ENCODE measurements around the gene ZNF445. TPM values are rescaled to one million over a fixed set of nuclear protein-coding genes. Genes with fewer than 3 reads are reported as not detected.

ZNF445 gene
- total and polyA plus RNA-seq, 2 of the 8 experiments (the other 6 are each of a cell fraction or from before 2014, with no cell fraction given), result 3.3 to 26.3 TPM

DNA sequence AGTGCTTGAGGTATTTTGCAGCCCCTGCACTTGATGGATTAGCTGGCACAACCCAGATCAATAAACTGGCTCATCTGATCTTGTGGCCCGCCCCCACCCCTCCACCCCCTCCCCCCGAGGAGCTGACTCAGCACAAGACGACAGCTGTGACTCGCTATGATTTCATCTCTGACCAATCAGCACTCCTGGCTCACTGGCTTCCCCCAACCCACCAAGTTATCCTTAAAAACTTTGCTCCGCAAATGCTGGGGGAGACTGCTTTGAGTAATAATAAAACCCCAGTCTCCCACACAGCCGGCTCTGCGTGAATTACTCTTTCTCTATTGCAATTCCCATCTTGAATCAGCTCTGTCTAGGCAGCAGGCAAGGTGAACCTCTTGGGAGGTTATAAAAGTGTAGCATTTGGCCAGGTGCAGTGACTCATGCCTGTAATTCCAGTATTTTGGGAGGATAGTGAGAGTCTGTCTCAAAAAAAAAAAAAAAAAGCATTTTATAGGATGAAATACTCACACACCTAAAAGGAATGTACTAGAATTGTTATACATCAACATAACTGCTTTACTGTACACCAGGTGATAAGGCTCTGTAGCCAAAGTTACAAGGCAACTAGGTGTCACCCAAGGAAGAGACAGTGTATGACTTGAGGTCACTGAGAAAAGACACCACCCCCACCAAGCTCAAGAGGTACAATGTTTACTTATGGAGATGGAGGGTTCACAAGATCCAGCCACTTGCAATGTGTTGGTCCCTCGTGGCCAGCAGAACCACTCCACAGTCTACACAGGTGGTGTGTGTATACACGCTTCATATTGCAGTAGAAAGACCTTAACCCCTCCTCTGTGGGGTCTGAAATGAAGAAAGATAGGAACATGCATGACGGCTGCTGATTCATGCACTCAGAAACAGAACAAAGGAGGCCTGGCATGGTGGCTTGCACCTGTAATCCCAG, 8.6 kb downstream of the ZNF445 start:
- no peak overlapping the region for H3K18ac ChIP-seq (ENCODE audit: extremely low read depth, low read length)
- H2BK15ac ChIP-seq (ENCODE audit: low read length), result no peak overlapping the region
- no peak overlapping the region for H3K9ac ChIP-seq (replicated peaks in 1 of 4; ENCODE audit: extremely low read depth in 1 of 4, low read depth in 3 of 4, low read length in 3 of 4)
- H3K27me3 ChIP-seq (replicated peaks in 1 of 4; ENCODE audit: control insufficient read depth in 3 of 4, extremely low read depth in 1 of 4, insufficient read depth in 3 of 4, low read length in 3 of 4), result no peaks in the 10 kb centered on the region
- no peak overlapping the region for H4K8ac ChIP-seq (ENCODE audit: extremely low read depth, insufficient read depth, low read length)
- H3K4me1 ChIP-seq (replicated peaks in 1 of 4; ENCODE audit: control insufficient read depth in 3 of 4, insufficient read depth in 4 of 4, low read length in 3 of 4), result peaks cover 3 to 9% (median 6%) of the 10 kb centered on the region in 4 experiments; a peak in 4 of 7 replicates
- H4K20me1 ChIP-seq (replicated peaks in 1 of 2; ENCODE audit: control insufficient read depth in 1 of 2, insufficient read depth in 2 of 2, low read length in 2 of 2), result peaks cover 0 to 2% of the 10 kb centered on the region in 2 experiments
- H3K23ac ChIP-seq (ENCODE audit: insufficient read length), result no peak overlapping the region
- no peaks in the 10 kb centered on the region for H3K9me3 ChIP-seq (ENCODE audit: insufficient read depth in 2 of 2, low read depth in 1 of 2, low read length in 1 of 2)
- no peak overlapping the region for H3K14ac ChIP-seq (ENCODE audit: insufficient read length)
- no peaks in the 10 kb centered on the region for H3K23me2 ChIP-seq (ENCODE audit: low read depth, low read length)
- no peak overlapping the region; the same call in 1 of the 2 replicates for H2BK5ac ChIP-seq (ENCODE audit: low read depth, low read length)
- no peak overlapping the region for H2BK12ac ChIP-seq (ENCODE audit: low read depth, low read length)
- H2AK5ac ChIP-seq (ENCODE audit: low read depth, low read length), result no peak overlapping the region
- H2AFZ ChIP-seq (ENCODE audit: low read length), result no peak overlapping the region
- H3K27ac ChIP-seq (ENCODE audit: low read depth, low read length), result peak overlapping the region; percentile 67; the same call in 1 of the 2 replicates
- no peak overlapping the region for H3K4ac ChIP-seq (replicated peaks; ENCODE audit: insufficient read length, low read depth, low read length)
- WGBS, 2 experiments (ENCODE audit: extremely low coverage in 1 of 2, insufficient coverage in 1 of 2, insufficient read length in 1 of 2, insufficient replicate concordance in 2 of 2, low coverage in 1 of 2, low lambda C conversion rate in 2 of 2, missing lambda C conversion rate in 1 of 2), result 41% methylated on average over 10 of the region's 10 CpGs; no CpG with 5 or more reads in 1 of the 2 experiments
- H2BK20ac ChIP-seq (ENCODE audit: low read length), result no peak overlapping the region
- H4K91ac ChIP-seq (replicated peaks; ENCODE audit: insufficient read length, low read length), result no peak overlapping the region
- H3K79me1 ChIP-seq (ENCODE audit: low read depth, low read length), result peaks cover 2% of the 10 kb centered on the region
- no peak overlapping the region for H4K5ac ChIP-seq (ENCODE audit: insufficient read length, low read depth, low read length)
- ChIA-PET CTCF (ENCODE audit: partially characterized antibody) (interaction anchor here (1.0 kb wide), 1 partner anchor 17 kb away, joined by 3 read pairs; no protein-coding TSS in a partner anchor), POLR2A (ENCODE audit: partially characterized antibody) (interaction anchor here (1.2 to 1.9 kb wide), 4 partner anchors 8 to 42 kb away, joined by 3 to 6 read pairs (median 4); no protein-coding TSS in a partner anchor)
- no peak overlapping the region for H3K4me3 ChIP-seq (ENCODE audit: extremely low read depth in 1 of 4, insufficient read depth in 2 of 4, low read depth in 3 of 4, low read length in 4 of 4)
- FAIRE-seq, result no peak
- DNase-seq (ENCODE audit: low read depth in 1 of 2, low spot score in 2 of 2), result peak in 1 of 2 experiments; percentile 47
- no peak overlapping the region for H3K56ac ChIP-seq (replicated peaks; ENCODE audit: insufficient read length, low read depth, low read length)
- H3K79me2 ChIP-seq (ENCODE audit: control insufficient read depth in 1 of 2, insufficient read depth in 2 of 2, low read length in 2 of 2), result peaks cover 0 to 46% of the 10 kb centered on the region in 2 experiments
- peak overlapping the region; percentile 27 to 35; a peak in 2 of 4 replicates for H3K4me2 ChIP-seq (ENCODE audit: insufficient read depth in 1 of 2, low read depth in 2 of 2, low read length in 2 of 2)
- TF ChIP-seq SP1 (IDR thresholded peaks at IDR 0.05; ENCODE audit: low read depth, low read length) (no peak), BACH1 (IDR thresholded peaks at IDR 0.05; ENCODE audit: low read length) (peak; percentile 84), MAFK (IDR thresholded peaks at IDR 0.05; ENCODE audit: low read depth, low read length) (peak; percentile 78; the same call in 1 of the 2 replicates)
- TF ChIP-seq, protein P1, sequence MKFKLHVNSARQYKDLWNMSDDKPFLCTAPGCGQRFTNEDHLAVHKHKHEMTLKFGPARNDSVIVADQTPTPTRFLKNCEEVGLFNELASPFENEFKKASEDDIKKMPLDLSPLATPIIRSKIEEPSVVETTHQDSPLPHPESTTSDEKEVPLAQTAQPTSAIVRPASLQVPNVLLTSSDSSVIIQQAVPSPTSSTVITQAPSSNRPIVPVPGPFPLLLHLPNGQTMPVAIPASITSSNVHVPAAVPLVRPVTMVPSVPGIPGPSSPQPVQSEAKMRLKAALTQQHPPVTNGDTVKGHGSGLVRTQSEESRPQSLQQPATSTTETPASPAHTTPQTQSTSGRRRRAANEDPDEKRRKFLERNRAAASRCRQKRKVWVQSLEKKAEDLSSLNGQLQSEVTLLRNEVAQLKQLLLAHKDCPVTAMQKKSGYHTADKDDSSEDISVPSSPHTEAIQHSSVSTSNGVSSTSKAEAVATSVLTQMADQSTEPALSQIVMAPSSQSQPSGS (IDR thresholded peaks at IDR 0.05; ENCODE audit: low read length), result peak; percentile 82; the same call in 1 of the 2 replicates
- peaks cover 0 to 15% (median 5%) of the 10 kb centered on the region in 4 experiments; a peak in 5 of 8 replicates for H3K36me3 ChIP-seq (ENCODE audit: control insufficient read depth in 2 of 4, insufficient read depth in 4 of 4, low read length in 3 of 4)
- H2BK120ac ChIP-seq (replicated peaks; ENCODE audit: low read depth, low read length), result no peak overlapping the region
